ENCODE measurements around the gene HLA-DPA1.
"Not testable (repeated sequence)": the region's sequence is repeated elsewhere in the genome, so short reads cannot be mapped to it uniquely, and the experiment has no call there.

DNA sequence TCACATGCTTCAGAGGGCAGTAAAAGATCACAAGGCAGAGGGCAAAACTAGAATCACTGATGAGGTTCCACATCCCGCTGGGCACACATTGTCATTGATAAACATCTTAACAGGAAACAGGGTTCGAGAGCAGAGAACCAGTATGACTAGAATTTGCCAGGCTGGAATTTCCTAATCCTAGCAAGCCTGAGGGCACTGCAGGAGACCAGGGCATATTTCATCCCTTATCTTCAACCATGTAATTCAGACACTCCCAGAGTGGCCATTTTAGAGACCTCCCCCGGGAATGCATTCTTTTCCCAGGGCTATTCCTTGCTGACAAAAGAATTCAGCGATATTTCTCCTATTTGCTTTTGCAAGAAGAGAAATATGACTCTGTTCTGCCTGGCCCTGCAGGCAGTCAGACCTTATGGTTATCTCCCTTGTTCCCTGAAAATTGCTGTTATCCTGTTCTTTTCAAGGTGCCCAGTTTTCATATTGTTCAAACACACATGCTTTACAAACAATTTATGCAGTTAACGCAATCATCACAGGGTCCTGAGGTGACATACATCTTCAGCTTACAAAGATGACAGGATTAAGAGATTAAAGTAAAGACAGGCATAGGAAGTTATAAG lies 27.8 kb upstream of the HLA-DPA1 start:
- TF ChIP-seq, protein P1, sequence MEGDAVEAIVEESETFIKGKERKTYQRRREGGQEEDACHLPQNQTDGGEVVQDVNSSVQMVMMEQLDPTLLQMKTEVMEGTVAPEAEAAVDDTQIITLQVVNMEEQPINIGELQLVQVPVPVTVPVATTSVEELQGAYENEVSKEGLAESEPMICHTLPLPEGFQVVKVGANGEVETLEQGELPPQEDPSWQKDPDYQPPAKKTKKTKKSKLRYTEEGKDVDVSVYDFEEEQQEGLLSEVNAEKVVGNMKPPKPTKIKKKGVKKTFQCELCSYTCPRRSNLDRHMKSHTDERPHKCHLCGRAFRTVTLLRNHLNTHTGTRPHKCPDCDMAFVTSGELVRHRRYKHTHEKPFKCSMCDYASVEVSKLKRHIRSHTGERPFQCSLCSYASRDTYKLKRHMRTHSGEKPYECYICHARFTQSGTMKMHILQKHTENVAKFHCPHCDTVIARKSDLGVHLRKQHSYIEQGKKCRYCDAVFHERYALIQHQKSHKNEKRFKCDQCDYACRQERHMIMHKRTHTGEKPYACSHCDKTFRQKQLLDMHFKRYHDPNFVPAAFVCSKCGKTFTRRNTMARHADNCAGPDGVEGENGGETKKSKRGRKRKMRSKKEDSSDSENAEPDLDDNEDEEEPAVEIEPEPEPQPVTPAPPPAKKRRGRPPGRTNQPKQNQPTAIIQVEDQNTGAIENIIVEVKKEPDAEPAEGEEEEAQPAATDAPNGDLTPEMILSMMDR (IDR thresholded peaks at IDR 0.05; ENCODE audit: low read depth, low read length): not testable (repeated sequence)
- TF ChIP-seq EZH2phosphoT487 (IDR thresholded peaks at IDR 0.05; ENCODE audit: low read depth): not testable (repeated sequence)

Measured in OCI-LY3 (cell line).